Glutamatergic neuron (in vitro differentiated cells): ENCODE measurements around the gene SYNGR4. TPM values are rescaled to one million over a fixed set of nuclear protein-coding genes. Genes with fewer than 3 reads are reported as not detected.
A peak's percentile ranks its signal among the peaks of the same experiment; 100 is the strongest.

ENCODE experiments used
- DNase-seq: peaks from one replicate; pipeline ENCODE4 v3.0.0; 2022
- H3K27ac Mint-ChIP-seq: one replicate; pipeline ENCODE4 v1.8.0; 2020; ENCODE audit warnings: mild to moderate bottlenecking, mixed read lengths, inconsistent platforms; ENCODE audit not compliant: unreplicated experiment
- H3K27me3 Mint-ChIP-seq: one replicate; pipeline ENCODE4 v1.8.0; 2020; ENCODE audit warnings: mild to moderate bottlenecking, moderate library complexity, mixed read lengths, inconsistent platforms; ENCODE audit not compliant: unreplicated experiment
- H3K36me3 Mint-ChIP-seq: one replicate; pipeline ENCODE4 v1.8.0; 2020; ENCODE audit warnings: mild to moderate bottlenecking, mixed read lengths, inconsistent platforms; ENCODE audit not compliant: unreplicated experiment
- H3K4me1 Mint-ChIP-seq: one replicate; pipeline ENCODE4 v1.8.0; 2020; ENCODE audit warnings: mild to moderate bottlenecking, low read depth, mixed read lengths, inconsistent platforms; ENCODE audit not compliant: unreplicated experiment
- H3K4me3 Mint-ChIP-seq: one replicate; pipeline ENCODE4 v1.8.0; 2020; ENCODE audit warnings: mild to moderate bottlenecking, mixed read lengths, inconsistent platforms; ENCODE audit not compliant: unreplicated experiment
- H3K9me3 Mint-ChIP-seq: one replicate; pipeline ENCODE4 v1.8.0; 2020; ENCODE audit warnings: mild to moderate bottlenecking, moderate library complexity, mixed read lengths, inconsistent platforms; ENCODE audit not compliant: unreplicated experiment
- total RNA-seq: library from RNA; stranded (reverse); fragmentation: NEBNext Ultra II Directional; extraction: Animal tissue kit (Norgen Biotek cat#: 25700); gene quantifications from one replicate; pipeline ENCODE4 v1.2.1, GENCODE V29; 2021; ENCODE audit not compliant: unreplicated experiment
- TF ChIP-seq, protein P1 (sequence below): fragments of 200-600 bp; sonication (generic); IDR thresholded peaks from one replicate; pipeline ENCODE4 v1.5.0; 2021; ENCODE audit not compliant: partially characterized antibody, unreplicated experiment

Gene SYNGR4
- total RNA-seq, 1 donor from 2014 or later: not detected

DNA sequence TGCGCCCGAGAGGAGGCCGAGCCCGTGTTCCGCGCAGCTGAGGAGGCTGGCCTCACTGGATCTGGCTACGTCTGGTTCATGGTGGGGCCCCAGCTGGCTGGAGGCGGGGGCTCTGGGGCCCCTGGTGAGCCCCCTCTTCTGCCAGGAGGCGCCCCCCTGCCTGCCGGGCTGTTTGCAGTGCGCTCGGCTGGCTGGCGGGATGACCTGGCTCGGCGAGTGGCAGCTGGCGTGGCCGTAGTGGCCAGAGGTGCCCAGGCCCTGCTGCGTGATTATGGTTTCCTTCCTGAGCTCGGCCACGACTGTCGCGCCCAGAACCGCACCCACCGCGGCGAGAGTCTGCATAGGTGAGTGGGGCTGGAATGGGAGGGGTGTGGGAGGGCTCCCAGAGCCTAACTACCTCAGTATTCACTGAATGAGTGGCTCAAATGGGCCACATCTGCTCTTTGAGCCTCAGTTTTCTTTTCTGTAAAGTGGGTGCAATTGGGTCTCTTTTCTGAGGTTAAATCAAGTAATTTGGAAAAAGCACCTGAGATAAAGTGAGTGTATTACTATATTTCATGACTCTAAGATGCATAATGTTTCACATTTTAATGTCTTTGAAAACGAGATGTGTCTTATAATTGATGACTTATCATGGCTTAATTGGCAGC lies 41.0 kb downstream of the SYNGR4 start:
- Mint-ChIP-seq H3K36me3 (peaks cover 6% of the 10 kb centered on the region), H3K27me3 (peaks cover 3% of the 10 kb centered on the region), H3K9me3 (peaks cover 6% of the 10 kb centered on the region), H3K4me1 (peaks cover 18% of the 10 kb centered on the region), H3K4me3 (no peak overlapping the region), H3K27ac (no peak overlapping the region)
- no peak for DNase-seq
- TF ChIP-seq, protein P1, sequence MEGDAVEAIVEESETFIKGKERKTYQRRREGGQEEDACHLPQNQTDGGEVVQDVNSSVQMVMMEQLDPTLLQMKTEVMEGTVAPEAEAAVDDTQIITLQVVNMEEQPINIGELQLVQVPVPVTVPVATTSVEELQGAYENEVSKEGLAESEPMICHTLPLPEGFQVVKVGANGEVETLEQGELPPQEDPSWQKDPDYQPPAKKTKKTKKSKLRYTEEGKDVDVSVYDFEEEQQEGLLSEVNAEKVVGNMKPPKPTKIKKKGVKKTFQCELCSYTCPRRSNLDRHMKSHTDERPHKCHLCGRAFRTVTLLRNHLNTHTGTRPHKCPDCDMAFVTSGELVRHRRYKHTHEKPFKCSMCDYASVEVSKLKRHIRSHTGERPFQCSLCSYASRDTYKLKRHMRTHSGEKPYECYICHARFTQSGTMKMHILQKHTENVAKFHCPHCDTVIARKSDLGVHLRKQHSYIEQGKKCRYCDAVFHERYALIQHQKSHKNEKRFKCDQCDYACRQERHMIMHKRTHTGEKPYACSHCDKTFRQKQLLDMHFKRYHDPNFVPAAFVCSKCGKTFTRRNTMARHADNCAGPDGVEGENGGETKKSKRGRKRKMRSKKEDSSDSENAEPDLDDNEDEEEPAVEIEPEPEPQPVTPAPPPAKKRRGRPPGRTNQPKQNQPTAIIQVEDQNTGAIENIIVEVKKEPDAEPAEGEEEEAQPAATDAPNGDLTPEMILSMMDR: no peak

DNA sequence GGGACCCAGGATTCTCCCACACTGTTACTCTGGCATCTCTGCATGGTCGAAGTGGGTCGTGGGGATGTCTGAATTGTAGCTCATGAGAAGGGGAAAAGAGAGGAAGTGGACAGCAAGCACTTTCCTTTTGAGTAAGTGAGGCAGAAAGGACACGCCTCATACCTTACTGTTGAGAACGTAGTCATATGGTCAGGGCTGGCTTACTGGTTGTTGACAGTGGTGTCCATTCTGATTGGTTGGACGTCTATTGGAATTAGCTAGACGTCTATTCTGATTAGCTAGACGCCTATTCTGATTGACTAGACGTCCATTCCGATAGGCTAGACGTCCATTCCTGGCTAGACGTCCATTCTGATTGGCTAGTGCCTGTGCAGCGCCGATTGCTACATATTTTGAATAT lies 41.7 kb downstream of the SYNGR4 start:
- H3K4me3 Mint-ChIP-seq: no peak overlapping the region
- no peak overlapping the region for H3K27ac Mint-ChIP-seq
- TF ChIP-seq, protein P1: no peak
- peaks cover 3% of the 10 kb centered on the region for H3K9me3 Mint-ChIP-seq
- H3K4me1 Mint-ChIP-seq: peaks cover 18% of the 10 kb centered on the region
- peaks cover 3% of the 10 kb centered on the region for H3K27me3 Mint-ChIP-seq
- DNase-seq: no peak
- H3K36me3 Mint-ChIP-seq: peaks cover 6% of the 10 kb centered on the region

DNA sequence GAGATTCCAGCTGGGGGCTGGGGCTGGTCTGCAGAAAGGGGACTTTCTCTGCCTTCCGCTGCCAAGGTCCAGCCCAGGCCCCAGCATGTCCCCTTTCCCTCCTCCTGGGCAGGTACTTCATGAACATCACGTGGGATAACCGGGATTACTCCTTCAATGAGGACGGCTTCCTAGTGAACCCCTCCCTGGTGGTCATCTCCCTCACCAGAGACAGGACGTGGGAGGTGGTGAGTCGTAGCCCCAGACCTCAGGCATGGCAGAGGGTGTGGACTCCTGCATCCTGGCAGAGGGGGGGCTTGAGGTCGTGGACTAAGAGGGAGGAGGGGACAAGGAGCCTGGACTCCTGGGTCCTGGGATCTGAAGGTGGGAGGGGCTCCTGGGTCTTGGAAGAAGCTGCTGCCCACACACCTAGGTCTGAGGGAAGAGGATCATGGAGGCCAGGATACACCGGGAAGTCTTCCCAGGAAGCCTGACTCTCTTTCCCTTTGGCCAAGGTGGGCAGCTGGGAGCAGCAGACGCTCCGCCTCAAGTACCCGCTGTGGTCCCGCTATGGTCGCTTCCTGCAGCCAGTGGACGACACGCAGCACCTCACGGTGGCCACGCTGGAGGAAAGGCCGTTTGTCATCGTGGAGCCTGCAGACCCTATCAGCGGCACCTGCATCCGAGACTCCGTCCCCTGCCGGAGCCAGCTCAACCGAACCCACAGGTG lies 49.9 kb downstream of the SYNGR4 start:
- TF ChIP-seq, protein P1: no peak
- DNase-seq: no peak
- Mint-ChIP-seq H3K9me3 (no peaks in the 10 kb centered on the region), H3K27ac (no peak overlapping the region), H3K4me1 (peaks cover 11% of the 10 kb centered on the region), H3K4me3 (no peak overlapping the region), H3K36me3 (no peaks in the 10 kb centered on the region), H3K27me3 (peaks cover 8% of the 10 kb centered on the region)

DNA sequence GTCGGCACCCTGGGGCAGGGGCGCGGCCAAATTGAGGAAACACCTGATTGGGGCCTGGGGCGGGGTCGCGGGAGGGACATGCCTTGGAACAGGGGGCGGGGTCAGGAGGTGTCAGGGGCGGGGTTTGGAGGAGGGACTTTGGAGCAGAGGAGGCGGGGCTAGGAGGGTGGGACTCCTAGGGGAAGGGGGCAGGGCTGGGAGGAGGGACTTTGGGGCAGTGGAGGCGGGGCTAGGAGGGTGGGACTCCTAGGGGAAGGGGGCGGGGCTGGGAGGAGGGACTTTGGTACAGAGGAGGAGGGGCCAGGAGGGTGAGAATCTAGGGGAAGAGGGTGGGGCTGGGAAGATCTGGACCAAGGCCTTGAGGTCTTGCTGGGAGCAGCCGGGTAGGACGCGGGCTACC lies 51.2 kb downstream of the SYNGR4 start:
- Mint-ChIP-seq H3K9me3 (no peaks in the 10 kb centered on the region), H3K27me3 (peaks cover 8% of the 10 kb centered on the region), H3K4me1 (peaks cover 12% of the 10 kb centered on the region), H3K36me3 (no peaks in the 10 kb centered on the region), H3K27ac (no peak overlapping the region), H3K4me3 (no peak overlapping the region)
- TF ChIP-seq, protein P1: no peak
- DNase-seq: peak; percentile 71

DNA sequence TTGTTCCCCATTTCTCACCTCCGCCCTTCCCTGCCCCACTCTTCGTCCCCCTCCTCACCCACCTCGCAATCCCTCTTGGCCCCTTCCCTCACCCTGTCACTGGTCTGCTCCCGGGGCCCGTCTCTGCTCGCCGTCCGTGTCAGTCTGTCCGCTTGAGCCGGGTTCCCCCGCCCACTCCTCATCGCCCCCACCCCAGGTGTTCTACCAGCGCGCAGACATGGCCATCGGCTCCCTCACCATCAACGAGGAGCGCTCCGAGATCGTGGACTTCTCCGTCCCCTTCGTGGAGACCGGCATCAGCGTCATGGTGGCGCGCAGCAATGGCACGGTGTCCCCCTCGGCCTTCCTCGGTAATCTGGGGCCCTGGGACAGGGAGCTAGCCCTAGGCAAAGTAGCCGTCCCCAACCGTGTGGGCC lies 51.6 kb downstream of the SYNGR4 start:
- H3K27ac Mint-ChIP-seq: no peak overlapping the region
- no peaks in the 10 kb centered on the region for H3K9me3 Mint-ChIP-seq
- H3K4me1 Mint-ChIP-seq: peaks cover 12% of the 10 kb centered on the region
- no peaks in the 10 kb centered on the region for H3K36me3 Mint-ChIP-seq
- DNase-seq: no peak
- no peak overlapping the region for H3K4me3 Mint-ChIP-seq
- H3K27me3 Mint-ChIP-seq: peaks cover 8% of the 10 kb centered on the region
- TF ChIP-seq, protein P1: no peak
